ENCODE measurements around the gene FRMD5.
"Not testable (repeated sequence)": the region's sequence is repeated elsewhere in the genome, so short reads cannot be mapped to it uniquely, and the experiment has no call there.

FRMD5 gene

DNA sequence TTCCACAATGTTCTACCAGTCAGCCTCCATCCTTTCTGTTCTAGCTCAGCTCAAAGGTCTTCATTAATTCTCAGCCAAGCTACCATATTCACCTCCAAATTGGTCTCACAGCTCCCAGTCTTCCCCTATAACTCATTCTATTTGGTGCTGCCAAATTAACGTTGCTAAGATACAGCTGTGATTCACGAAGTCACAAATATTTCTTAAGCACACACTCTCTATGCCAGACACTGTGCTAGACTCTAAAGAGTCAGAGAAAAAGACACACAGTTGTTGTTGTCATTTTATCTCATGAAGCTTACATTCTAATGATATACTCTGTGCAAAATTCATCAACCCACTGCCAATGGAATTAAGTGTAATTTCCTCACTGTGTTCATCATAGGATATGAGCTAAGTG lies 102.8 kb downstream of the FRMD5 start:
- DNase-seq = no peak

- no peak for DNase-seq
Observed at GRCh38 chr15:44087578-44088465, 107.2 kb downstream of the FRMD5 start.

DNA sequence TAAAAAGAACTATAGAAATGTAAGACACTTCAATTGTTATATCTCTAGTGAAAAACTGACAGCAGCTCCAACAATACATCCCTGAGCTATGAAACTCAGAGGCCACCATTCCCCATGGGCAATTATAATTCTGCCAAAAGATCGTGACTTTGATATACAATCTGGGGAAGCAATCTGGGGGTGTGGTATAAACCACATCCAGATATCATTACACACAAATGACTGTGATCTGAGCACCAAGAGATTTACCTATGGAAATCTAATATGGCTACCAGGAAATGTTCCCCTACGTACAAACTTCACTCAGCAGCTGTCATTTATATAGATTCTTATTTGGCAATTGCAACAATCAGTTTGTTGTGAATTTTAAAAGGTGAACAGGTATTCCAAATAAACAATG lies 110.3 kb downstream of the FRMD5 start:
- DNase-seq = peak in 1 of 5 experiments; percentile 4

GRCh38 chr15:44084171-44084570 lies 110.9 kb downstream of the FRMD5 start:
- no peak for DNase-seq

DNA sequence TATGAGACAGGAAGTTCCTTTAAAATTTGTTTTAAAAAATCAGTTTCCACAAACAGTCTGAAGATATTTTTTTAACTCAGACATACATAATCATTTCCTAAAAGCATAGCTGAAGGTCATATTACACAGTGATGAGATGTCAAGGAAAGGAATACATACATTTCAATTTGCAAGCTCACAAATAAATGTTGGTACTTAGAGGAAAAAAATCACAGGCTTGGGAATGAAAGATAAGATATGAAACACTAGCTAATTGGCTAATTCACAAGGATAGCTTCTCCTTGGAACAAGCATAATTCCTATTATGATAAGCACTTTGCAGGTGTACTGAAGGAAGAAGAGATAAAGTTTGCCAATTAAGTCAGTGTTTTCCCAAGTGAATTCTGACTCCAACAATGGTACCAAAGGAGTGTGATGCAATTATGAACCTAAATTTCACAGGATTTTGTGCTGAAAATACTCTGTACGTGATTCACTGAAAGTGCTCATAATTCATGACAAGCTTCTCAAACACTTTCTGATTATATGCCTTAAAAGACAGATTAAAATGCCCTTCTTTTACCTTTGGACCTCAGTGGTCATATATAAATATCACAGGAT lies 112.4 kb downstream of the FRMD5 start:
- no peak for DNase-seq

DNA sequence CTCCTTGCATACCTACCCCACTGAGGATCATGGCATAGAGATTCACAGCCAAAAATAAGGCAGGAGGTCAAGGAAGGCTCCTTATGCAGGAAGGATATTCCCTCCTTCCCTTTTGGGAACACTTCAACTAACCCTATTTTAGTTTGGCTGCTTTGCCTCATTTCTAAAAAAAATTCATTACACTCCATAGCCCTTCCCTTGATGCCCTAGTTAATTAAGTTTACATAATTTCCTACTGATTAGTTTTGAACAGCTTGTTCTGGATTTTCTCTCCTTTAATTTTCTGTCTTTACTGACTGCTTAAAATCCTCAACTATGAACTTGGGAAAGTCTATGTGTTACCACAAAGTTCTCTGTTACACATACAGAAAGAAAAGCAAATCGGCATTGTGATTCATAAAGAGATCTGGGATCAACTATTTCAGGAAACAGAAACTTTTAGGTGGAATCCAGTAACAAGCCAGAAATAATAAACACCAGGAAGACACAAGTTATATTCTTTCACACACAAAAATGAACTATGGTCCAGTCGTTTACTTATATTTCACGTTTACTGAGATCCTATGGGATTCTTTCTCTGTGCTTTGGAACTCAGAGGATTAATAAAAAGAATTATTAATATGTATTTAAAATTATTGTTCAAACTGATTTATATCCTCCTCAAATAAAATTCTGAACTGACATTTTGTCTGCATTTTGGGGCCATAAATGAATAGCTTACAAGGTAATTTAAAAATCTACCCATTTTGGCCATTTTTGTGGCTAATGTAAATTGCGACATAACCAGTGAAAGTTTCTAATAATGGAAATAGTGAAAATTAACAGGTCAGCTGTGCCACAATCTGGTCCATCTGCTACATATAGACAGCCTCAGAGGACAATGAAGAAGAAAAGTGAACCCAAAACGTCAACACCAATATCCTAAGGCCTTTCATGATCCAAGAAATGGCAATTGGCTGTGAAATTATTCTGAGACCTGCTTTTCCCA lies 113.8 kb downstream of the FRMD5 start:
- DNase-seq = no peak

DNA sequence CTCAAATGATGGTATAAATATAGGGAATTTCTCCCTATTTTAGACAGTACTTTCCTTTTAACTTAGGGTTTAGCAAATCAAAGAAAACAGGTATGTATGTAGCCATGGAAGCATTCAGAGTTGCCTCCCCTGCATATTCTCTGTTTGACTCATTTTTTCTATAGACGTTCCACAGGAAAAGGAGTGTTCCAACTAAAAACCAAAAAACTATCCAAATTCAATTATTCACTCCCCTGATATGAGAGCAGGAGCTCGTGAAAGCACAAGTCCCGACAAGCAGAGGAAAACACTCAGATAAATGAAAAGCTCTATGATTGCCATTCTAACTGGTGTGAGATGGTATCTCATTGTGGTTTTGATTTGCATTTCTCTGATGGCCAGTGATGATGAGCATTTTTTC lies 119.5 kb downstream of the FRMD5 start:
- DNase-seq = no peak

- DNase-seq = no peak
Observed at GRCh38 chr15:44069489-44069888, 125.6 kb downstream of the FRMD5 start.

DNA sequence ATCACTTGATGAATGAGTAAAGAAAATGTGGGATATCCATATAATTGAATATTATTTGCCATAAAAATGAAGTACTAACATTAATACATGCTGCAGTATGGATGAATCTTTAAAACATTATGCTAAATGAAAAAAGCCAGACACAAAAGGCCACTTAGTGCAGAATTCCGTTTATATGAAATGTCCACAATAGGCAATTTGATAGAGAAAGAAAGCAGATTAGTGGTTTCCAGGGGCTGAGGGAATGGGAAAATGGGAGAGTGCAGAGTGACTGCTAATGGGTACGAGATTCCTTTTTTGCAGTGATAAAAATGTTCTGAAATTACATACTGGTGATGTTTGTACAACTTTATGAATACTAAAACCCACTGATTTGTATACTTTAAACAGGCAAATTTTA lies 126.7 kb downstream of the FRMD5 start:
- no peak for DNase-seq

DNA sequence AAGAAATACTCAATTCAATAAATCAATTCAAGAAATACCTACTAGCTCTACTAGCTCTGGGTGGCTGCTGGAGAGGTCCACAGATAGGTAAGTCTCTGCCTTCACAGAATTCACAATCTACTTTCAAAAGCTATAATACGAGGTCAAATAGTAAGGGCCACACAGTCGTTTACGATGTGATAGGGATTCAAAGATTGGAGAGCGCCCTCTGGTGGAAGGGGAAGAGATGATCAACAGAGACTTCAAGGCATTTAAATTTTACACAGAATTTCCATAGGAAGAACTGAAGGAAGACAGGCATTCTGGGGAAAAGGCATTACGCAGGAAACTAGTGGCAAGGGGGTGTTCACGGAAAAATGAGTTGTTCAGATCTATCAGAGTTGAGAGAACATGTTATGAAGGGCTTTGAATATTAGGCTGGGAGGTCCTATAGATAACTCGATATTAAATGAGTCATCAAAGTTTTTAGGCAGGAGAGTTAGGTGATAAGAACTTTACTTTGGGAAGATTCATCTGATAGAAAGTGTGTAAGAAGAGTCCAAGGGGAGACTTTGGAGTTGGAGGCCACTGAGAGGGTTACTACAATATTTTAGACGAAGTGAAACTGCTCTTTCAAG lies 128.8 kb downstream of the FRMD5 start:
- DNase-seq = peak in 3 of 5 experiments; percentile 23 to 63 (median 32)

GRCh38 chr15:44064706-44065105 lies 130.4 kb downstream of the FRMD5 start:
- no peak for DNase-seq

GRCh38 chr15:44058126-44058525 lies 136.9 kb downstream of the FRMD5 start:
- DNase-seq = no peak

GRCh38 chr15:44045661-44046060 lies 149.4 kb downstream of the FRMD5 start:
- no peak for DNase-seq

- DNase-seq = no peak
Observed at GRCh38 chr15:44045217-44045616, 149.9 kb downstream of the FRMD5 start.

- peak in 1 of 5 experiments; percentile 38 for DNase-seq
Observed at GRCh38 chr15:44038755-44039191, 156.3 kb downstream of the FRMD5 start.

- DNase-seq = no peak
Observed at GRCh38 chr15:44035781-44036699, 159.0 kb downstream of the FRMD5 start.

DNA sequence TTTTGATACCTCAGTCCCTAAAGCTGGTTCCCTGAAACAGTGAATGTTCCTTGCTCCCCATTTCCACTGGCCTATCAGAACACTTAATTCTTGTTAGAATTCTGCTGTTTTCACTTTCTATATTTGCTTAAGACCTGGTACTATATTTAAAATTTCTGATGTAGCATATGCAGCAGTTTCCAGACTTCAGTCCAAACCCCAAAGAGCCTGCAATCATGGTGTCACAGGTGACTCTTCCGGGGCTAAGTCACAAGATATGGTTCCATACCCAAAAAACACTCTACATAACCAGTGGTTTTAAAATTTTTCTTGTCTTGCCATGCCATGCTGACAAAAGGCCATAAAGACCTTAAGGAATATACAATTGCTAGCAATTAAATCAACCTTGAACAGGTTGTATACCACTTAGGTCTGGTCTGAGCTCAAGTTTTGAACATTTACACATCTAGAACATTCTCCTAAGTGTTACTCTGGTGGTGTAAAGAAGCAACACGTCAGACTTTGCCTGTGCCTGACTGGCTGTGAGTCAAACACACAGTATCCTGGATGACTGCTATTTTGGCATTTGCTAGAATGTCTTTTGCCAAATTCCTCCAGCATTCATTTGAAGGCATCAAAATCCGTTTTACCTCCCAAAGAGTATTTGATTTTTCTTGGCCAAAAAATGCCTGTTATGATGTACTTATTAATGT lies 160.0 kb downstream of the FRMD5 start:
- no peak for DNase-seq

- no peak for DNase-seq
Observed at GRCh38 chr15:44034334-44034733, 160.7 kb downstream of the FRMD5 start.

DNA sequence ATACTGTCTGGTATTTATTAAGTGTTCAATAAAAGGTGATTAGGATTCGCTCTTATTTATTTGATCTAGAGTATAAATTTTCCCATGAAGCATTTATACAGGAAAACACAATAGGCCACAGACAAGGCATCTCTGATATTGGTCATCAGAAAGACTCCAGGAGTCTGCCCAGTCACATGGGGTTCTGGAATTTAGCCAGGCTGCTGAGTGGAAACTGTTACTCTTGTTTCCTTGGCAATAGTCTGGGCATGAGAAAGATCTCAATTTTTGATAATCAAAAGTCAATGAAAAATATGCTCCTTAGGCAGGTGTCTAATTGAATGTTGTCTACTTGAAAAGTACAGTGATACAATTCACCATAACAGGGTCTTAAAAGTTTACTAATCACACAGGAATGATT lies 161.2 kb downstream of the FRMD5 start:
- DNase-seq = no peak

- not testable (repeated sequence) for DNase-seq
Observed at GRCh38 chr15:44032820-44033219, 162.3 kb downstream of the FRMD5 start.

Measured in T-helper 2 cell (primary cell).